Loucy (cell line): ENCODE data around the gene DTNBP1.
A peak's percentile ranks its signal among the peaks of the same experiment; 100 is the strongest.

ENCODE experiments used
- H2AFZ ChIP-seq: fragments of 200-600 bp; sonication (generic); 2 replicates; pipeline ENCODE4 v1.6.0; 2016; ENCODE audit warnings: antibody characterized with exemption, mild to moderate bottlenecking, low read length, moderate library complexity
- H3F3A ChIP-seq: fragments of 200-600 bp; 2 replicates; pipeline ENCODE4 v1.6.0; 2016; ENCODE audit warnings: antibody characterized with exemption, low read depth, mild to moderate bottlenecking
- H3K27me3 ChIP-seq: fragments of 200-600 bp; sonication (generic); 2 replicates; pipeline ENCODE4 v1.6.1; 2014; ENCODE audit warnings: low read length, mild to moderate bottlenecking; ENCODE audit not compliant: insufficient read depth, poor library complexity, severe bottlenecking
- H3K36me3 ChIP-seq: fragments of 200-600 bp; sonication (generic); 2 replicates; pipeline ENCODE4 v1.6.1; 2016; ENCODE audit warnings: low read length; ENCODE audit not compliant: insufficient read depth
- H3K4me1 ChIP-seq: fragments of 200-600 bp; sonication (generic); 2 replicates; pipeline ENCODE4 v1.5.1; 2014; ENCODE audit warnings: low read length, mild to moderate bottlenecking; ENCODE audit not compliant: insufficient read depth, poor library complexity, severe bottlenecking
- H3K4me2 ChIP-seq: fragments of 200-600 bp; sonication (generic); 2 replicates; pipeline ENCODE4 v1.6.0; 2014; ENCODE audit warnings: antibody characterized with exemption, low read length, low read depth, mild to moderate bottlenecking; ENCODE audit not compliant: poor library complexity, severe bottlenecking
- H3K4me3 ChIP-seq: fragments of 200-600 bp; sonication (generic); 2 replicates; pipeline ENCODE4 v1.5.1; 2014; ENCODE audit warnings: low read length, mild to moderate bottlenecking, mixed read lengths; ENCODE audit not compliant: poor library complexity, severe bottlenecking
- H3K79me2 ChIP-seq: fragments of 200-600 bp; sonication (generic); 2 replicates; pipeline ENCODE4 v1.6.1; 2014; ENCODE audit warnings: low read length; ENCODE audit not compliant: insufficient read depth
- H3K9ac ChIP-seq: fragments of 200-600 bp; sonication (generic); 2 replicates; pipeline ENCODE4 v1.6.0; 2014; ENCODE audit warnings: mild to moderate bottlenecking, low read depth, low read length, moderate library complexity; ENCODE audit not compliant: poor library complexity, severe bottlenecking
- H3K9me2 ChIP-seq: fragments of 200-600 bp; sonication (generic); replicated peaks from 2 replicates; pipeline ENCODE4 v1.6.1; 2016; ENCODE audit warnings: low read depth, low read length, mixed read lengths
- H3K9me3 ChIP-seq: fragments of 200-600 bp; sonication (generic); 2 replicates; pipeline ENCODE4 v1.6.1; 2014; ENCODE audit warnings: mild to moderate bottlenecking, antibody characterized with exemption, low read length, low read depth; ENCODE audit not compliant: insufficient read depth
- H4K20me1 ChIP-seq: fragments of 200-600 bp; sonication (generic); 2 replicates; pipeline ENCODE4 v1.6.0; 2014; ENCODE audit warnings: antibody characterized with exemption, low read length, mild to moderate bottlenecking; ENCODE audit not compliant: insufficient read depth, poor library complexity, severe bottlenecking
- EZH2phosphoT487 ChIP-seq: fragments of 200-600 bp; IDR thresholded peaks from 2 replicates; pipeline ENCODE4 v1.6.1; 2018; ENCODE audit warnings: antibody characterized with exemption, mild to moderate bottlenecking, moderate library complexity, borderline replicate concordance
- TF ChIP-seq, protein P1 (sequence below): fragments of 200-600 bp; sonication (generic); conservative IDR thresholded peaks from 2 replicates; pipeline ENCODE4 v1.5.1; 2014; ENCODE audit warnings: mild to moderate bottlenecking, antibody characterized with exemption, low read length

Gene DTNBP1

DNA sequence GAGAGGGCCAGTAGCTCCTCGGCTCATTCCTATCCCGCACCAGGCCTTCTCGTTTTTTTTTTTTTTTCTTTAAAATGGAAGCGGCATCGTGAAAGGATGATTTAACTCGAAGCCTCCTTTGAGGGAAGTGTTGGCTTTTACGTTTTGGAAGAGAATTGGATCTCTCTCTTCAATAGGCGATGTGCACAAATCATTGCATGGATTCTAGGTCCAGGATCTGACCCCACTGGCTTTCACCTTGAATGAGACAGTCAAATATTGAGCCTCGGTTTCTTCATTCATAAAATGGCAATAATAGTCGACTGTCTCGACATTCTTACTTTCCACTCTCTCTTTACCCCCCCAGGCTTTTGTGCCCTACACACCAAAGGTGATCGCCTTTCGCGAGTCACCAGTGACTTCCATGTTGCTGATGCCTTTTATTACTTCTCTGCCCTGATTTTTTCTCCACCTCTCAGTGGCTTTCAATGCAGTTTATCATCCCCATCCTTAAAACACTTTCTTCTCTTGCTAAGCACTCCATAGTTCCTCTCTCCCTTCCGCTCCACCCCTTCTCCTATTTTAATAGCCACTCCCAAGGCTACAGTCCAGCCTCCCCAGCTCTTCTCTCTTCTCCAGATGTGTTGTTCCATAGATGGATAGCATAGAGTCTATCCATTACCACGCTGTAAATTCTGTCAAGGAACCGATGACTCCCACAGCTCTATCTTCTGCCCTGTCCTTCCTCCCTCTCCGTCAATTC, 473 bp upstream of the DTNBP1 start:
- Histone ChIP-seq H3K9ac (no peak overlapping the region), H3K4me3 (peak overlapping the region; percentile 89), H3K4me2 (peak overlapping the region; percentile 98), H3F3A (no peaks in the 10 kb centered on the region), H2AFZ (peak overlapping the region; percentile 87), H3K9me3 (no peaks in the 10 kb centered on the region), H4K20me1 (peaks cover 23% of the 10 kb centered on the region), H3K36me3 (no peaks in the 10 kb centered on the region), H3K79me2 (peaks cover 36% of the 10 kb centered on the region), H3K9me2 (no peaks in the 10 kb centered on the region), H3K4me1 (peaks cover 35% of the 10 kb centered on the region), H3K27me3 (no peaks in the 10 kb centered on the region)
- no peak for TF ChIP-seq EZH2phosphoT487
- TF ChIP-seq, protein P1, sequence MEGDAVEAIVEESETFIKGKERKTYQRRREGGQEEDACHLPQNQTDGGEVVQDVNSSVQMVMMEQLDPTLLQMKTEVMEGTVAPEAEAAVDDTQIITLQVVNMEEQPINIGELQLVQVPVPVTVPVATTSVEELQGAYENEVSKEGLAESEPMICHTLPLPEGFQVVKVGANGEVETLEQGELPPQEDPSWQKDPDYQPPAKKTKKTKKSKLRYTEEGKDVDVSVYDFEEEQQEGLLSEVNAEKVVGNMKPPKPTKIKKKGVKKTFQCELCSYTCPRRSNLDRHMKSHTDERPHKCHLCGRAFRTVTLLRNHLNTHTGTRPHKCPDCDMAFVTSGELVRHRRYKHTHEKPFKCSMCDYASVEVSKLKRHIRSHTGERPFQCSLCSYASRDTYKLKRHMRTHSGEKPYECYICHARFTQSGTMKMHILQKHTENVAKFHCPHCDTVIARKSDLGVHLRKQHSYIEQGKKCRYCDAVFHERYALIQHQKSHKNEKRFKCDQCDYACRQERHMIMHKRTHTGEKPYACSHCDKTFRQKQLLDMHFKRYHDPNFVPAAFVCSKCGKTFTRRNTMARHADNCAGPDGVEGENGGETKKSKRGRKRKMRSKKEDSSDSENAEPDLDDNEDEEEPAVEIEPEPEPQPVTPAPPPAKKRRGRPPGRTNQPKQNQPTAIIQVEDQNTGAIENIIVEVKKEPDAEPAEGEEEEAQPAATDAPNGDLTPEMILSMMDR: no peak

DNA sequence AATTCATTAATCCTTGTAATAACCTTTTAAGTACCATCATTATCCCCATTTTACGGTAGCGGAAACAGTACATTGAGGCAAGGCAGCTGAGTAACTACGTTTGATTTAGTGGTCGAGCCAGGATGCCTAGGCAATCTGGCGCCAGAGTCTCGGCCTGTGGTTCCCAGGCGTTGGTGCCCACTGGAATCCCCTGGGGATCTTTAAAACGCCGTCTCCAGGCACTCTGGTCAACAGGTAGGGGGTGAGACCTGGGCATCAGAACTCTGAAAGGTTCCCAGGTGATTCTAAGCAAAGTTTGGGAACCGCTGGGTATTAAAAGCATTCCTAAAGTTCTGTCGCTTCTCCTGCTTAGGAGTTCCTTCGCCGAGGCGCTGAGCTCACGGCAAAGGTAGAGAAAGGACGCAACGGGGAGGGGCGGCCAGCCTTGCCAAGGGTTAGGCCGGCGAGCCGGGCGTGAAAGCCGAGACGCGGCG, 939 bp downstream of the DTNBP1 start:
- TF ChIP-seq EZH2phosphoT487: no peak
- peaks cover 39% of the 10 kb centered on the region for H3K79me2 ChIP-seq

DNA sequence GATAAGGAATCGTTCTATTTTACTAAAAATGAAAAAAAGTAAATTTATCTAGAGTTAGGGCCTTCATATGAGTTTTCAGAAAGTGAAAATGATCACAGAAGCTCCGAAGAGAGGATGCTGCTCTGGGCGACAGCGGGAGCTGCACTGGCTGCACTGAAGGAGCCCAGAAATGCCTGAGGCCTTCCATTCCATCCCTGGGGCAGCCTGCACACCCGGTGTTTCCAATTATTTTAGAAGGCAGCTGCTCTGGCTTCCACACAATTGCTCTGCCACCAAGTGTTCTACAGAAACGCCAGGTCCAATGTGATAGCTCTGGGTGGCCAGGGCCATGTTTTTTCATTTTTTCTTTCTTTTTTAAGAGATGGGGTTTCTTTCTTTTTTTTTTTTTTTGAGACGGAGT, 3.6 kb downstream of the DTNBP1 start:
- peaks cover 4% of the 10 kb centered on the region; the same call in 1 of the 2 replicates for H3F3A ChIP-seq
- peaks cover 61% of the 10 kb centered on the region for H3K79me2 ChIP-seq
- H3K27me3 ChIP-seq: no peaks in the 10 kb centered on the region
- no peaks in the 10 kb centered on the region for H3K36me3 ChIP-seq
- H3K9me3 ChIP-seq: no peaks in the 10 kb centered on the region
- H3K9ac ChIP-seq: no peak overlapping the region
- H3K4me3 ChIP-seq: no peak overlapping the region
- no peak overlapping the region for H2AFZ ChIP-seq
- H3K9me2 ChIP-seq: no peaks in the 10 kb centered on the region
- no peak for TF ChIP-seq EZH2phosphoT487
- TF ChIP-seq, protein P1: no peak
- H3K4me1 ChIP-seq: peaks cover 60% of the 10 kb centered on the region
- H4K20me1 ChIP-seq: peaks cover 30% of the 10 kb centered on the region
- H3K4me2 ChIP-seq: peak overlapping the region; percentile 47

More for the DNA sequence above, 939 bp downstream of the DTNBP1 start:
- Histone ChIP-seq H3K4me1 (peaks cover 49% of the 10 kb centered on the region), H3K9me2 (no peaks in the 10 kb centered on the region), H3K36me3 (no peaks in the 10 kb centered on the region), H3F3A (peaks cover 4% of the 10 kb centered on the region; the same call in 1 of the 2 replicates), H3K9me3 (no peaks in the 10 kb centered on the region), H3K9ac (peak overlapping the region; percentile 84), H3K27me3 (no peaks in the 10 kb centered on the region), H2AFZ (peak overlapping the region; percentile 87), H3K4me2 (peak overlapping the region; percentile 98), H4K20me1 (peaks cover 30% of the 10 kb centered on the region), H3K4me3 (peak overlapping the region; percentile 89)
